Testis (tissue), 3 donors: ENCODE data around the gene ST6GALNAC1. TPM values are rescaled to one million over a fixed set of nuclear protein-coding genes. Genes with fewer than 3 reads are reported as not detected.
A peak's percentile ranks its signal among the peaks of the same experiment; 100 is the strongest.

ENCODE experiments used
- DNase-seq: peaks from one replicate; pipeline ENCODE4 v3.0.0-alpha.2; 2019
- H3K27ac ChIP-seq, 2 donors: fragments of 200-600 bp; sonication (generic); one replicate each; pipeline ENCODE4 v1.5.1; 2019
- H3K27me3 ChIP-seq: fragments of 200-600 bp; sonication (generic); one replicate; pipeline ENCODE4 v1.5.1; 2019
- H3K36me3 ChIP-seq: fragments of 200-600 bp; sonication (generic); one replicate; pipeline ENCODE4 v1.5.1; 2017; ENCODE audit warnings: low read depth; ENCODE audit errors: missing control alignments
- H3K4me1 ChIP-seq: fragments of 200-600 bp; sonication (generic); one replicate; pipeline ENCODE4 v1.5.1; 2019
- H3K4me3 ChIP-seq, 2 donors: fragments of 200-600 bp; sonication (generic); one replicate each; pipeline ENCODE4 v1.5.1; 2017 to 2019
- H3K9me3 ChIP-seq: fragments of 200-600 bp; sonication (generic); one replicate; pipeline ENCODE4 v1.5.1; 2017
- POLR2A ChIP-seq: fragments of 450-650 bp; IDR thresholded peaks from one replicate; pipeline ENCODE4 v1.6.1; 2017; ENCODE audit warnings: antibody characterized with exemption, mild to moderate bottlenecking, moderate library complexity
- WGBS, 2 donors: methylation state at CpG; one replicate each; pipeline ENCODE4 v1.1.5; 2018; 5-methylcytosine and 5-hydroxymethylcytosine counted together
- intact Hi-C: fragments of 100-400 bp; cut with DNase I; formaldehyde crosslinking; loops from one replicate; pipeline ENCODE4 v1.15.1; 2023; ENCODE audit warnings: low total_unique reads
- polyA plus RNA-seq: library from polyadenylated mRNA; stranded (reverse); fragments of 350-450 nt; fragmentation: Illumina TruSeq; extraction: RNeasy Lipid Tissue Mini Kit (QIAGEN cat#74804); gene quantifications from one replicate; pipeline ENCODE4 v1.2.3, GENCODE V29; 2014; ENCODE audit warnings: low read depth, low replicate concordance; ENCODE audit not compliant: insufficient read depth
- total RNA-seq, 2 donors: library from RNA; depleted of rRNA; stranded (reverse); fragments of >200 nt; gene quantifications; one replicate each; pipeline ENCODE4 v1.2.3, GENCODE V29; 2016
- TF ChIP-seq, protein P1 (sequence below), 3 experiments: fragments of 450-650 bp in 2 of 3; fragments of 200-600 bp in 1 of 3; sonication (generic) in 1 of 3; IDR thresholded peaks; one replicate each; pipeline ENCODE4 v1.5.1; 2016 to 2019; ENCODE audit warnings: antibody characterized with exemption in 3 of 3, mild to moderate bottlenecking in 2 of 3, moderate library complexity in 1 of 3

The ST6GALNAC1 gene
- total and polyA plus RNA-seq, 3 donors from 2014 or later, result 11.9 to 20.6 (median 20.1) TPM

DNA sequence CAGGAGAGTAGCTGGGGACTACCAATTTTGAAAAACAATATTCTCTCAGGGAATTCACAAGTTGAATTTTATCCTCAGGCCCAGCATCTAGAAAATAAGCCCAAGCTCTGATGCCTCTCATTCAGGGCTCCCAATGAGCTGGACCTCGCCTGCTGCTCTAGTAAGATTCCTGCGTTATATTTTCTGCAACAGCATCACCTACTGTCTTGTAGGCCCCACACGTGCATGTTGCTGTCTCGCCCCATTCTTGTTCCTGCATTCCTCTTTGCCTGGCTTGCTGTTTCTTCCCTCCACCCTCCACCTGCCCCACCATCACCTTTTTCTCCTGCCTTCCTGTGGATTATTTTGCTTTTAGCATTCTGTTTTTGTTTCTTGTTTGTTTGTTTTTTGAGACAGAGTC lies 49.6 kb downstream of the ST6GALNAC1 start:
- intact Hi-C loops, result no loop called here
- Histone ChIP-seq H3K27ac (no peak overlapping the region), H3K4me3 (no peak overlapping the region), H3K9me3 (no peaks in the 10 kb centered on the region), H3K36me3 (no peaks in the 10 kb centered on the region), H3K27me3 (no peaks in the 10 kb centered on the region), H3K4me1 (no peaks in the 10 kb centered on the region)
- 85 to 89% methylated on average over 4 of the region's 4 CpGs for WGBS, 2 donors
- DNase-seq, result no peak
- TF ChIP-seq, protein P1, sequence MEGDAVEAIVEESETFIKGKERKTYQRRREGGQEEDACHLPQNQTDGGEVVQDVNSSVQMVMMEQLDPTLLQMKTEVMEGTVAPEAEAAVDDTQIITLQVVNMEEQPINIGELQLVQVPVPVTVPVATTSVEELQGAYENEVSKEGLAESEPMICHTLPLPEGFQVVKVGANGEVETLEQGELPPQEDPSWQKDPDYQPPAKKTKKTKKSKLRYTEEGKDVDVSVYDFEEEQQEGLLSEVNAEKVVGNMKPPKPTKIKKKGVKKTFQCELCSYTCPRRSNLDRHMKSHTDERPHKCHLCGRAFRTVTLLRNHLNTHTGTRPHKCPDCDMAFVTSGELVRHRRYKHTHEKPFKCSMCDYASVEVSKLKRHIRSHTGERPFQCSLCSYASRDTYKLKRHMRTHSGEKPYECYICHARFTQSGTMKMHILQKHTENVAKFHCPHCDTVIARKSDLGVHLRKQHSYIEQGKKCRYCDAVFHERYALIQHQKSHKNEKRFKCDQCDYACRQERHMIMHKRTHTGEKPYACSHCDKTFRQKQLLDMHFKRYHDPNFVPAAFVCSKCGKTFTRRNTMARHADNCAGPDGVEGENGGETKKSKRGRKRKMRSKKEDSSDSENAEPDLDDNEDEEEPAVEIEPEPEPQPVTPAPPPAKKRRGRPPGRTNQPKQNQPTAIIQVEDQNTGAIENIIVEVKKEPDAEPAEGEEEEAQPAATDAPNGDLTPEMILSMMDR (IDR thresholded peaks at IDR 0.05), result no peak
- no peak for TF ChIP-seq POLR2A

- Histone ChIP-seq H3K4me1 (no peaks in the 10 kb centered on the region), H3K27ac (no peak overlapping the region), H3K27me3 (no peaks in the 10 kb centered on the region), H3K9me3 (no peaks in the 10 kb centered on the region), H3K4me3 (no peak overlapping the region), H3K36me3 (no peaks in the 10 kb centered on the region)
- intact Hi-C loops, result no loop called here
- TF ChIP-seq POLR2A, result no peak
- TF ChIP-seq, protein P1 (IDR thresholded peaks at IDR 0.05), result no peak
- no peak for DNase-seq
- 79 to 81% methylated on average over 8 of the region's 8 CpGs for WGBS, 2 donors
Observed at GRCh38 chr17:76593384-76593826, 50.2 kb downstream of the ST6GALNAC1 start.

DNA sequence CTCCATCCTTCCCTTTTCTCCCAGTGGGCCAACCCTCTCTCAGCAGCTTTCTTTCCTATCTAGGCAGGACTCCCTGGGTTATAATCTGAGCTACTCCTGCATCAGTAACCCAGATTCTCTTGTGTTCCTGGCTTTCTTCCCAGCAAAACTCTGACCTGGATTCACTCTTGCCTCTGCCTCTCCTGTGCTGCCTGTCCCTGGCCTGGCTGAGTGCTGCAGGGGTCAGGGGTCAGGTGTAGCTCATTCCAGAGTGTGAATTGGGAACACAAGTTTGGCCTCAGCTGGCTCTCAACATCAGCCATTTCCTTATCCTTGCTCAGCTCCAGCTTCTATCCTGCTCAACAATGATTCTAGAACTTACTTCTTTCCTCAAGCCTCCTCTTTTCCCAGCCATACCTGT lies 55.4 kb downstream of the ST6GALNAC1 start:
- no peak overlapping the region for H3K27ac ChIP-seq
- TF ChIP-seq, protein P1 (IDR thresholded peaks at IDR 0.05), result no peak
- no peak for TF ChIP-seq POLR2A
- DNase-seq, result peak; percentile 61
- H3K9me3 ChIP-seq, result no peaks in the 10 kb centered on the region
- intact Hi-C loops, result no loop called here
- peaks cover 17% of the 10 kb centered on the region for H3K4me1 ChIP-seq
- no peaks in the 10 kb centered on the region for H3K36me3 ChIP-seq
- no peaks in the 10 kb centered on the region for H3K27me3 ChIP-seq
- no peak overlapping the region for H3K4me3 ChIP-seq

GRCh38 chr17:76586741-76587487 lies 56.6 kb downstream of the ST6GALNAC1 start:
- no peak overlapping the region for H3K4me3 ChIP-seq
- 42 to 55% methylated on average over 14 to 17 of the region's 17 CpGs for WGBS, 2 donors
- H3K4me1 ChIP-seq, result peaks cover 17% of the 10 kb centered on the region
- no peaks in the 10 kb centered on the region for H3K27me3 ChIP-seq
- H3K27ac ChIP-seq, result no peak overlapping the region
- TF ChIP-seq, protein P1 (IDR thresholded peaks at IDR 0.05), result no peak
- no peak for TF ChIP-seq POLR2A
- no peaks in the 10 kb centered on the region for H3K9me3 ChIP-seq
- H3K36me3 ChIP-seq, result no peaks in the 10 kb centered on the region
- DNase-seq, result no peak
- intact Hi-C loops, result no loop called here
